Endothelial cell of umbilical vein (primary cell): ENCODE data around the gene GNAI1. TPM values are rescaled to one million over a fixed set of nuclear protein-coding genes. Genes with fewer than 3 reads are reported as not detected.

Source experiments
- BruUV-seq: library from RNA; stranded (reverse); fragments of 400-500 nt; replicated peaks from 2 replicates; lab custom pipeline; 2021; lab: Mats Ljungman, UMichigan
- CTCF ChIA-PET: fragments of 300-600, 350-600 bp; sonication (Branson Sonifier 250); formaldehyde crosslinking; loops from one replicate; lab custom pipeline; 2021; ENCODE audit warnings: antibody characterized with exemption, inconsistent platforms; lab: Charles Lee
- POLR2A ChIA-PET: fragments of 300-600, 350-600 bp; sonication (Branson Sonifier 250); formaldehyde crosslinking; loops from one replicate; lab custom pipeline; 2021; ENCODE audit warnings: antibody characterized with exemption, inconsistent platforms; lab: Charles Lee
- DNase-seq: peaks from one replicate; pipeline ENCODE4 v3.0.0-alpha.2; 2011; ENCODE audit warnings: low read depth, low spot score
- FAIRE-seq: peaks from 2 replicates; lab custom pipeline; 2011; peaks lifted over from hg19 to GRCh38; lab: Jason Lieb, UNC
- H2AFZ ChIP-seq: 2 replicates; pipeline ENCODE4 v1.6.0; 2012; ENCODE audit warnings: low read depth, low read length, control low read depth, inconsistent platforms
- H3K27ac ChIP-seq: 2 replicates; pipeline ENCODE4 v1.5.1; 2011; ENCODE audit warnings: low read depth, mild to moderate bottlenecking, control low read depth, low read length, moderate library complexity; ENCODE audit not compliant: insufficient read depth
- H3K27me3 ChIP-seq, 2 experiments: 2 replicates each; pipeline versions ENCODE4 v1.6.0 to v1.6.1; 2011; ENCODE audit warnings: low read length in 2 of 2, mixed read lengths in 1 of 2; ENCODE audit not compliant: control insufficient read depth in 2 of 2, insufficient read depth in 2 of 2
- H3K36me3 ChIP-seq, 2 experiments: 2 replicates in 1 of 2; 3 replicates in 1 of 2; pipeline ENCODE4 v1.5.1; 2011; ENCODE audit warnings: low read length in 2 of 2, mild to moderate bottlenecking in 1 of 2, moderate library complexity in 1 of 2; ENCODE audit not compliant: control insufficient read depth in 2 of 2, insufficient read depth in 2 of 2; ENCODE audit errors: extremely low read depth in 1 of 2
- H3K4me1 ChIP-seq: 3 replicates; pipeline ENCODE4 v1.5.1; 2011; ENCODE audit warnings: mild to moderate bottlenecking, low read length; ENCODE audit not compliant: control insufficient read depth, insufficient read depth; ENCODE audit errors: extremely low read depth
- H3K4me2 ChIP-seq: 2 replicates; pipeline ENCODE4 v1.6.1; 2011; ENCODE audit warnings: low read length, control low read depth, mixed read lengths; ENCODE audit not compliant: insufficient read depth
- H3K4me3 ChIP-seq, 3 experiments: fragments of 200-600 bp in 1 of 3; sonication (generic), shearing (Covaris generic) in 1 of 3; replicated peaks in 1 of 3; 2 replicates each; pipeline ENCODE4 v1.5.1; 2011 to 2016; ENCODE audit warnings: control low read depth in 3 of 3, low read length in 3 of 3, mild to moderate bottlenecking in 2 of 3, inconsistent platforms in 1 of 3, low read depth in 1 of 3, moderate library complexity in 1 of 3; ENCODE audit not compliant: insufficient read depth in 1 of 3
- H3K79me2 ChIP-seq: 2 replicates; pipeline ENCODE4 v1.6.0; 2012; ENCODE audit warnings: low read length, inconsistent platforms; ENCODE audit not compliant: control insufficient read depth, insufficient read depth
- H3K9ac ChIP-seq: replicated peaks from 2 replicates; pipeline ENCODE3; 2011; ENCODE audit warnings: low read length, control low read depth; ENCODE audit not compliant: insufficient read depth; ENCODE audit errors: extremely low read depth
- H3K9me1 ChIP-seq: replicated peaks from 3 replicates; pipeline ENCODE4 v1.6.0; 2011; ENCODE audit warnings: mild to moderate bottlenecking, low read length; ENCODE audit not compliant: control insufficient read depth, insufficient read depth; ENCODE audit errors: extremely low read depth
- H3K9me3 ChIP-seq: replicated peaks from 2 replicates; pipeline ENCODE4 v1.5.1; 2012; ENCODE audit warnings: low read length, inconsistent platforms; ENCODE audit not compliant: control insufficient read depth, insufficient read depth
- H4K20me1 ChIP-seq: replicated peaks from 2 replicates; pipeline ENCODE3; 2011; ENCODE audit warnings: mild to moderate bottlenecking, low read length; ENCODE audit not compliant: control insufficient read depth, insufficient read depth; ENCODE audit errors: extremely low read depth
- EZH2 ChIP-seq: IDR thresholded peaks from 2 replicates; pipeline ENCODE4 v1.6.1; 2012; ENCODE audit warnings: borderline replicate concordance, low read depth, mild to moderate bottlenecking, moderate library complexity, low read length, inconsistent platforms; ENCODE audit not compliant: severe bottlenecking
- JUN ChIP-seq: IDR thresholded peaks from 2 replicates; pipeline ENCODE4 v1.6.1; 2011; ENCODE audit warnings: borderline replicate concordance, low read depth; ENCODE audit not compliant: insufficient read length, insufficient read depth
- MYC ChIP-seq: IDR thresholded peaks from one replicate; pipeline ENCODE4 v1.6.1; 2011; ENCODE audit warnings: mild to moderate bottlenecking, low read depth, low read length
- POLR2A ChIP-seq: IDR thresholded peaks from 2 replicates; pipeline ENCODE4 v1.6.1; 2012; ENCODE audit warnings: low read depth, mild to moderate bottlenecking, control low read depth, low read length
- POLR2AphosphoS5 ChIP-seq: IDR thresholded peaks from 2 replicates; pipeline ENCODE4 v1.6.1; 2012; ENCODE audit warnings: low read depth, mild to moderate bottlenecking, control low read depth, low read length, moderate library complexity; ENCODE audit not compliant: insufficient read depth
- dilution Hi-C: fragments of 300-500 bp; cut with MboI; formaldehyde crosslinking; loops from one replicate; pipeline ENCODE4 v1.15.0; 2019; ENCODE audit warnings: low sequenced_read_pairs; ENCODE audit not compliant: extremely low pct_ligation_motif_present
- intact Hi-C: fragments of 100-400 bp; cut with micrococcal nuclease; formaldehyde crosslinking; loops from one replicate; pipeline ENCODE4 v1.10.0; 2022
- polyA plus RNA-seq, 4 experiments: library from polyadenylated mRNA; depleted of rRNA in 3 of 4; stranded (reverse) in 3 of 4; unstranded in 1 of 4; fragments of >200 nt; gene quantifications; 2 replicates each; pipeline versions ENCODE4 v1.2.1 to v1.2.3, GENCODE V29; 2011 to 2012; ENCODE audit warnings: missing spikeins in 1 of 4
- total RNA-seq: library from RNA; stranded (reverse); gene quantifications from 2 replicates; pipeline ENCODE4 v1.2.3, GENCODE V29; 2021
- TF ChIP-seq, protein P1 (sequence below), 2 donors: IDR thresholded peaks; 1 replicate in 1 of 2; 2 replicates in 1 of 2; pipeline ENCODE4 v1.5.1; 2011; ENCODE audit warnings: low read length in 2 of 2, mild to moderate bottlenecking in 2 of 2, moderate library complexity in 2 of 2, control low read depth in 1 of 2, inconsistent platforms in 1 of 2, low read depth in 1 of 2; ENCODE audit not compliant: insufficient read depth in 1 of 2; ENCODE audit errors: extremely low read depth in 1 of 2

GNAI1 gene
- total and polyA plus RNA-seq, 2 donors (not counting 3 experiments of a cell fraction or from before 2014, with no cell fraction given) = 7.5 to 15.0 TPM

DNA sequence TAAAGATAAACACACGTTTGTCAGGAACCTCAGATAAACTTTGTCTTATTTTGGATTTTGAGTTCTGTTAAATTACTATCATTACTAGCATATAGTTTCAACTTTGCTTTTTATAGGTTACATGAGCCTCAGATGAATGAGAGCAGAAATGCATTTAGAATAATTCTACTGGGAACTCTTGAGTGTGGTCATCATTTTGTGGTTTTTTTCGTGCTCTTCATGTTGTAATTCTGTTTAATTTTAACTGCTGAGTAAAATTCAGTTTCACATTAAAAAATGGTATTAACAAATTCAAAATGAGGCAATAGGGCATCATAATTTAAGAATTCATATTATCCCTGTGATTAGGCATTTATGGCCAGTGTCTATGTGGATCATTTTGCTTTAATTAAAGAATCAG, 72.9 kb downstream of the GNAI1 start:
- CTCF ChIA-PET = interaction anchor here (2.5 kb wide), 1 partner anchor 185 kb away, joined by 11 read pairs; no protein-coding TSS in a partner anchor
- dilution Hi-C loops (no loop called here), intact Hi-C loops (no loop called here)
- FAIRE-seq (no peak), DNase-seq (no peak)
- Histone ChIP-seq H3K9ac (no peak overlapping the region), H3K4me3 (no peak overlapping the region), H3K27me3 (no peaks in the 10 kb centered on the region), H3K9me1 (no peaks in the 10 kb centered on the region), H3K4me2 (no peak overlapping the region), H3K36me3 (no peaks in the 10 kb centered on the region), H3K4me1 (no peaks in the 10 kb centered on the region), H4K20me1 (no peaks in the 10 kb centered on the region), H3K9me3 (no peaks in the 10 kb centered on the region), H3K27ac (no peak overlapping the region), H2AFZ (no peak overlapping the region), H3K79me2 (no peaks in the 10 kb centered on the region)
- BruUV-seq = no TSS peak
- no peak for TF ChIP-seq POLR2A
- POLR2A ChIA-PET = no interaction called here

DNA sequence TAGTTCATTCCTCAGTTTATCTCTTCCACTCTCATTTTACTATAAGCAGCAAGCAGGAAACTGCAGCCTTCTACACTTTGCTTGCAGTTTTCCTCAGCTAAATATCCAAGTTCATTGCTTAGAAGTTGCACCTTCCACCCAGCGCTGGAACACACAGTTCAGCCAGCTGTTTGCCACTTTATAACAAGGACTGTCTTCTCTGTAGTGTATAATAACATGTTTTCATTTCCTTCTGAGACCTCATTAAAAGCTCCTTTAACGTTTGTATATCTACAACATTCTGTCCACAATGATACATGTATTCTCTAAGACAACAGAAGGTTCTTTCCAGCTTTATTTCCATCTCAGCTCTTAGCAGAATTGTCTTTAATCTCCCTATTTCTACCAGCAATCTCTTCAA, 74.1 kb downstream of the GNAI1 start:
- dilution Hi-C loops = no loop called here
- H3K79me2 ChIP-seq = no peaks in the 10 kb centered on the region
- H3K27me3 ChIP-seq = no peaks in the 10 kb centered on the region
- H2AFZ ChIP-seq = no peak overlapping the region
- peaks cover 0 to 3% of the 10 kb centered on the region in 2 experiments for H3K36me3 ChIP-seq
- no peak overlapping the region for H3K9ac ChIP-seq
- TF ChIP-seq MYC = no peak
- TF ChIP-seq, protein P1, sequence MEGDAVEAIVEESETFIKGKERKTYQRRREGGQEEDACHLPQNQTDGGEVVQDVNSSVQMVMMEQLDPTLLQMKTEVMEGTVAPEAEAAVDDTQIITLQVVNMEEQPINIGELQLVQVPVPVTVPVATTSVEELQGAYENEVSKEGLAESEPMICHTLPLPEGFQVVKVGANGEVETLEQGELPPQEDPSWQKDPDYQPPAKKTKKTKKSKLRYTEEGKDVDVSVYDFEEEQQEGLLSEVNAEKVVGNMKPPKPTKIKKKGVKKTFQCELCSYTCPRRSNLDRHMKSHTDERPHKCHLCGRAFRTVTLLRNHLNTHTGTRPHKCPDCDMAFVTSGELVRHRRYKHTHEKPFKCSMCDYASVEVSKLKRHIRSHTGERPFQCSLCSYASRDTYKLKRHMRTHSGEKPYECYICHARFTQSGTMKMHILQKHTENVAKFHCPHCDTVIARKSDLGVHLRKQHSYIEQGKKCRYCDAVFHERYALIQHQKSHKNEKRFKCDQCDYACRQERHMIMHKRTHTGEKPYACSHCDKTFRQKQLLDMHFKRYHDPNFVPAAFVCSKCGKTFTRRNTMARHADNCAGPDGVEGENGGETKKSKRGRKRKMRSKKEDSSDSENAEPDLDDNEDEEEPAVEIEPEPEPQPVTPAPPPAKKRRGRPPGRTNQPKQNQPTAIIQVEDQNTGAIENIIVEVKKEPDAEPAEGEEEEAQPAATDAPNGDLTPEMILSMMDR (IDR thresholded peaks at IDR 0.05; ENCODE audit: extremely low read depth in 1 of 2, insufficient read depth in 1 of 2, low read depth in 1 of 2, low read length in 2 of 2) = no peak
- TF ChIP-seq JUN = no peak
- no peak for TF ChIP-seq EZH2
- TF ChIP-seq POLR2AphosphoS5 = no peak
- H4K20me1 ChIP-seq = no peaks in the 10 kb centered on the region
- no peaks in the 10 kb centered on the region for H3K9me1 ChIP-seq
- CTCF ChIA-PET = interaction anchor here (0.6 to 2.5 kb wide), 2 partner anchors 183 to 188 kb away, joined by 3 to 11 read pairs; no protein-coding TSS in a partner anchor
- intact Hi-C loops = no loop called here
- H3K4me3 ChIP-seq = no peak overlapping the region
- DNase-seq = no peak
- POLR2A ChIA-PET = no interaction called here
- FAIRE-seq = no peak
- no peaks in the 10 kb centered on the region for H3K4me1 ChIP-seq
- no peaks in the 10 kb centered on the region for H3K9me3 ChIP-seq
- H3K27ac ChIP-seq = no peak overlapping the region
- BruUV-seq = no TSS peak
- no peak overlapping the region for H3K4me2 ChIP-seq
